Measurements from ENCODE around the gene CCDC149.

GRCh38 chr4:24765376-24765988, 147.4 kb downstream of the CCDC149 start:
- TF ChIP-seq CTCF (IDR thresholded peaks at IDR 0.05) (no peak), POLR2A (IDR thresholded peaks at IDR 0.05) (no peak), EP300 (IDR thresholded peaks at IDR 0.05; ENCODE audit: low read depth) (no peak)

All from transverse colon (tissue), 3 donors.